A549 (cell line): Measurements from ENCODE around the gene MAPK9. TPM values are rescaled to one million over a fixed set of nuclear protein-coding genes. Genes with fewer than 3 reads are reported as not detected.
"Not testable (repeated sequence)": the region's sequence is repeated elsewhere in the genome, so short reads cannot be mapped to it uniquely, and the experiment has no call there.

Experiments
- ATAC-seq, 2 experiments: fragments of 200-7000 bp in 1 of 2; fragments of >200 bp in 1 of 2; cut with Nextera tagmentation in 1 of 2; cut with Tn5 transposase in 1 of 2; 3 replicates each; pipeline versions ENCODE4 v1.8.0 to v1.9.1; 2018 to 2020; ENCODE audit warnings: mild to moderate bottlenecking in 1 of 2, moderate library complexity in 1 of 2
- CTCF ChIA-PET: fragments of 300-600 bp; sonication (Branson Sonifier 250); formaldehyde crosslinking; extraction: SDS; loops from one replicate; lab custom pipeline; 2021; ENCODE audit warnings: antibody characterized with exemption, inconsistent platforms; lab: Yijun Ruan, JAX
- POLR2A ChIA-PET: fragments of 350-600 bp; formaldehyde crosslinking; extraction: SDS; loops from one replicate; lab custom pipeline; 2021; ENCODE audit warnings: antibody characterized with exemption, inconsistent platforms; lab: Yijun Ruan, JAX
- DNase-seq, 2 experiments: peaks; one replicate each; pipeline versions ENCODE4 v3.0.0 to v3.0.0-alpha.2; 2011 to 2016; ENCODE audit warnings: low read depth in 1 of 2, low spot score in 1 of 2
- FAIRE-seq: peaks from 2 replicates; lab custom pipeline; 2011; peaks lifted over from hg19 to GRCh38; lab: Jason Lieb, UNC
- H3K27ac ChIP-seq, 2 experiments: fragments of >200 bp; sonication (Bioruptor Twin); formaldehyde crosslinking; 3 replicates each; pipeline ENCODE4 v1.5.1; 2016 to 2017
- H3K4me1 ChIP-seq: fragments of >200 bp; sonication (Bioruptor Twin); formaldehyde crosslinking; 3 replicates; pipeline ENCODE4 v1.6.1; 2016
- H3K4me2 ChIP-seq: fragments of >200 bp; sonication (Bioruptor Twin); formaldehyde crosslinking; 3 replicates; pipeline ENCODE4 v1.6.1; 2016
- H3K4me3 ChIP-seq: fragments of >200 bp; sonication (Bioruptor Twin); formaldehyde crosslinking; 3 replicates; pipeline ENCODE4 v1.5.1; 2016
- H3K9me3 ChIP-seq: fragments of >200 bp; sonication (Bioruptor Twin); formaldehyde crosslinking; 3 replicates; pipeline ENCODE4 v1.6.1; 2016
- CBX8 ChIP-seq: fragments of 200-600 bp; sonication (generic); IDR thresholded peaks from 2 replicates; pipeline ENCODE4 v1.6.1; 2016
- CHD2 ChIP-seq: fragments of 150-350 bp; IDR thresholded peaks from 2 replicates; pipeline ENCODE4 v1.6.1; 2014; ENCODE audit warnings: low read length; ENCODE audit not compliant: partially characterized antibody
- CHD4 ChIP-seq: fragments of 200-600 bp; sonication (generic); IDR thresholded peaks from 2 replicates; pipeline ENCODE4 v1.6.1; 2016; ENCODE audit warnings: antibody characterized with exemption, mild to moderate bottlenecking, borderline replicate concordance
- FOXS1 ChIP-seq: fragments of 250-450 bp; sonication (Bioruptor Pico); IDR thresholded peaks from 2 replicates; pipeline ENCODE4 v1.5.0; 2020; ENCODE audit warnings: mild to moderate bottlenecking, moderate library complexity
- GATA3 ChIP-seq: IDR thresholded peaks from 2 replicates; pipeline ENCODE4 v1.6.1; 2012; ENCODE audit warnings: borderline replicate concordance
- HOXB5 ChIP-seq: fragments of 250-450 bp; sonication (Bioruptor Pico); IDR thresholded peaks from 2 replicates; pipeline ENCODE4 v1.5.0; 2020; ENCODE audit warnings: mild to moderate bottlenecking, moderate library complexity
- JUNB ChIP-seq: fragments of >200 bp; sonication (Bioruptor Twin); formaldehyde crosslinking; IDR thresholded peaks from 2 replicates; pipeline ENCODE4 v1.6.1; 2016
- MAFK ChIP-seq: fragments of 450-650 bp; IDR thresholded peaks from 2 replicates; pipeline ENCODE4 v1.6.1; 2014; ENCODE audit not compliant: partially characterized antibody
- MYC ChIP-seq: IDR thresholded peaks from 2 replicates; pipeline ENCODE4 v1.6.1; 2012; ENCODE audit warnings: mild to moderate bottlenecking, inconsistent platforms, low read length, improper control_type of control experiment, borderline replicate concordance
- NPAS2 ChIP-seq: fragments of 250-450 bp; sonication (Bioruptor Pico); IDR thresholded peaks from 2 replicates; pipeline ENCODE4 v1.8.0; 2022; ENCODE audit warnings: mild to moderate bottlenecking, moderate library complexity, borderline replicate concordance
- NR3C1 ChIP-seq: fragments of >200 bp; sonication (Bioruptor Twin); formaldehyde crosslinking; IDR thresholded peaks from 3 replicates; pipeline ENCODE4 v1.6.1; 2017
- POLR2AphosphoS2 ChIP-seq: conservative IDR thresholded peaks from 2 replicates; pipeline ENCODE4 v1.6.1; 2012; ENCODE audit warnings: low read length, improper control_type of control experiment, inconsistent platforms
- RAD21 ChIP-seq, 2 experiments: fragments of >200 bp in 1 of 2; sonication (Bioruptor Twin) in 1 of 2; formaldehyde crosslinking in 1 of 2; IDR thresholded peaks in 1 of 2; conservative IDR thresholded peaks in 1 of 2; 2 replicates in 1 of 2; 3 replicates in 1 of 2; pipeline ENCODE4 v1.6.1; 2012 to 2018; ENCODE audit warnings: inconsistent platforms in 1 of 2
- RARB ChIP-seq: fragments of 250-450 bp; sonication (Bioruptor Pico); IDR thresholded peaks from 2 replicates; pipeline ENCODE4 v1.8.0; 2021; ENCODE audit warnings: mild to moderate bottlenecking, moderate library complexity
- RCOR1 ChIP-seq: fragments of 150-350 bp; IDR thresholded peaks from 2 replicates; pipeline ENCODE4 v1.6.1; 2014; ENCODE audit warnings: antibody characterized with exemption, low read length, low read depth
- RFX5 ChIP-seq: fragments of 450-650 bp; IDR thresholded peaks from 2 replicates; pipeline ENCODE4 v1.7.1; 2014; ENCODE audit warnings: antibody characterized with exemption, mild to moderate bottlenecking, moderate library complexity
- RNF2 ChIP-seq: fragments of 200-600 bp; sonication (generic); IDR thresholded peaks from 2 replicates; pipeline ENCODE4 v1.6.1; 2016; ENCODE audit warnings: low read depth, mild to moderate bottlenecking, antibody characterized with exemption, moderate library complexity, borderline replicate concordance
- SREBF2 ChIP-seq: fragments of 450-650 bp; IDR thresholded peaks from 2 replicates; pipeline ENCODE4 v1.6.1; 2014; ENCODE audit warnings: mild to moderate bottlenecking, moderate library complexity
- WGBS: methylation state at CpG from one replicate; pipeline ENCODE4 v1.1.6; 2017; ENCODE audit errors: missing lambda C conversion rate; 5-methylcytosine and 5-hydroxymethylcytosine counted together
- polyA plus RNA-seq, 4 experiments: library from polyadenylated mRNA; depleted of rRNA in 3 of 4; stranded (reverse); fragments of >200 nt; fragmentation: RNase III in 1 of 4; extraction: RNeasy Plus Mini Kit Qiagen cat#74134 plus additional on column Dnase treatment in 1 of 4; gene quantifications; 2 replicates in 3 of 4; 3 replicates in 1 of 4; pipeline ENCODE4 v1.2.3, GENCODE V29; 2011 to 2017
- TF ChIP-seq, protein P1 (sequence below): IDR thresholded peaks from 2 replicates; pipeline ENCODE4 v1.6.1; 2012
- TF ChIP-seq, protein P2 (sequence below): IDR thresholded peaks from 2 replicates; pipeline ENCODE4 v1.6.1; 2012; ENCODE audit warnings: low read depth, borderline replicate concordance
- TF ChIP-seq, protein P3 (sequence below): IDR thresholded peaks from 2 replicates; pipeline ENCODE4 v1.6.1; 2012
- TF ChIP-seq, protein P4 (sequence below): fragments of 150-350 bp; IDR thresholded peaks from 2 replicates; pipeline ENCODE4 v1.6.1; 2014; ENCODE audit warnings: low read depth, mild to moderate bottlenecking, low read length

MAPK9 gene
- polyA plus RNA-seq, 2 of the 4 experiments (the other 2 are of a cell fraction), result 36.6 to 66.9 TPM

DNA sequence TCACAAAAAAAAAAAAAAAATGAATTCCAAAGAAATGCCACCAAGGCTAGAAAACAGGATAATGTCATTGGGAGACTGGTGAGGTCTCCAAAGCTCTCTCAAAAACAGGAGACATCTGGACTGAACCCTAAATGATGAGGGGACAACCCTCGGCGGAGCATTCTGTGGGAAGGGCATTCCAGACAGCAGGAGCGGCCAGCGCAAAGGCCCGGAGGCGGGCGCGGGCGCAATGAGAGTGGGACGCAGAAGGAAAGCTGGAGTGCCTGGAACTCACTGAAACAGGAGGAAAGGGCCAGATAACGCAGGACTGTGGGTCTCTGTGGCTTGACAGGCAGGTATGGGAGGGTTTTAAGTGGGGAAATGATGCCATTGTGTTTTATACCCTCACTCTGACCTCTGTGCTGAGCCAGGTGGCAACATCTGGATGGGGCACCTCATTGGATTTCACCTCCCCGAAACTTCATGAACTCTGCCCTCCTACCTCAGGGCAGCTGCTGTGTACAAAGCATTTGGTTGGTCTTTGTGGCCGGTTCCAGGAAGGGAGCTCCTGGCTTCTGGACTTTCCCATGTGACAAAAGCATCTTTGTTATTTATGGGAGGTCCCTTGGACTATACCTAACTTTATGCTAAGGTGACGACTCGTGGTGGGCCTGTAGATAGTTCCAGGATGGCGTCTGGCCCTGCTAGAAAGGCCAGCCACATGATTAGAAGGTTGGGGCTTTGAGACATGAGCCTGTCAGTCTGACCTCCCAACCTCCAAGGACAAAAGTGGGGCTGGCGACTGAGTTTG lies 11.5 kb upstream of the MAPK9 start (continued):
- TF ChIP-seq MAFK (no peak), MYC (no peak), NPAS2 (CRISPR knock-in tag) (no peak)

DNA sequence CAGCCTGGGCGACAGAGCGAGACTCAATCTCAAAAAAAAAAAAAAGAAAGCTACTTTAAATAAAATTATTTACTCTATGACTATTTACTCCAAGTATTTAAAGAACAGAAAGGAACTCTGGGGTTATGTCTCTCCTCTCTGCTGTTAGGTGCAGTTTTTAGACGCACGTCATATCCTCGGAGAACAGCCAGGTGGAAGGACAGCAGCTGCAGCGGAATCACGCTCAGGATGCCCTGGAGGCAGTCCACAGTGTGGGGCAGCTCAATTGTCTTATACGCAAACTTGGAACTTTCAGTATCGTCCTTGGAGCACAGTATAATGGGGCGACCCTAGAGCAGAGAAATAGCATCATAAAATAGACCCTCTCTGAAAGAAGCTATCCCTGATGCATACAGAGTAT lies 10.4 kb upstream of the MAPK9 start:
- H3K4me3 ChIP-seq, result no peak overlapping the region
- H3K4me2 ChIP-seq, result no peak overlapping the region
- no peak for TF ChIP-seq NR3C1
- no peak for TF ChIP-seq NPAS2 (CRISPR knock-in tag)
- TF ChIP-seq FOXS1 (CRISPR knock-in tag), result no peak
- ATAC-seq (no peak), FAIRE-seq (no peak), DNase-seq (no peak)
- no peak overlapping the region for H3K27ac ChIP-seq
- POLR2A ChIA-PET, result no interaction called here
- no peaks in the 10 kb centered on the region for H3K9me3 ChIP-seq
- CTCF ChIA-PET, result interaction anchor here (1.7 to 8.6 kb wide), 5 partner anchors 8 to 169 kb away, joined by 4 to 81 read pairs (median 33); no protein-coding TSS in a partner anchor
- 91% methylated on average over 10 of the region's 10 CpGs for WGBS
- H3K4me1 ChIP-seq, result no peaks in the 10 kb centered on the region

DNA sequence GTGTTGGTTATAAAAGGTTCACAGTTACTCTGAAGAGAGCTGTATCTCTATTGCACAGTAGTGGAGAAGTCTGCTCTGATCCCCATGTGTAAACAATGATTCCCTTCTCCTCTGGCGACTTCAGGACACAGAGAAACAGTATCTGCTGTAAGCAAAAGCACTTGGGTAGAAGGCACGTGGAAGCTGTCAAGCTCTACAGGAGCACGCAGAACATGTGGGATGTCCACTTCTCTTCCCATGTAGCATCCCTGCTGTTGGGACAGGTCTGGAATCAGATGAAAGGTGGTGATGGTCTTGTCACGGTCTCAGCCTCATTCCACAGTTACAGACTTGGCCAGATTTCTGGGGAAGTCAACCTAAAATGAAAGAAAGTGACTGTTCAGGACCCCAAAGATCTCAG lies 9.4 kb upstream of the MAPK9 start:
- DNase-seq, result no peak
- Histone ChIP-seq H3K4me3 (no peak overlapping the region), H3K9me3 (no peaks in the 10 kb centered on the region), H3K4me2 (no peak overlapping the region), H3K27ac (no peak overlapping the region), H3K4me1 (no peaks in the 10 kb centered on the region)
- FAIRE-seq, result no peak
- WGBS, result 78% methylated on average over 4 of the region's 4 CpGs
- TF ChIP-seq, protein P1, sequence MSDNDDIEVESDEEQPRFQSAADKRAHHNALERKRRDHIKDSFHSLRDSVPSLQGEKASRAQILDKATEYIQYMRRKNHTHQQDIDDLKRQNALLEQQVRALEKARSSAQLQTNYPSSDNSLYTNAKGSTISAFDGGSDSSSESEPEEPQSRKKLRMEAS, result no peak
- TF ChIP-seq, protein P2, sequence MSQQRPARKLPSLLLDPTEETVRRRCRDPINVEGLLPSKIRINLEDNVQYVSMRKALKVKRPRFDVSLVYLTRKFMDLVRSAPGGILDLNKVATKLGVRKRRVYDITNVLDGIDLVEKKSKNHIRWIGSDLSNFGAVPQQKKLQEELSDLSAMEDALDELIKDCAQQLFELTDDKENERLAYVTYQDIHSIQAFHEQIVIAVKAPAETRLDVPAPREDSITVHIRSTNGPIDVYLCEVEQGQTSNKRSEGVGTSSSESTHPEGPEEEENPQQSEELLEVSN, result no peak
- TF ChIP-seq, protein P3, sequence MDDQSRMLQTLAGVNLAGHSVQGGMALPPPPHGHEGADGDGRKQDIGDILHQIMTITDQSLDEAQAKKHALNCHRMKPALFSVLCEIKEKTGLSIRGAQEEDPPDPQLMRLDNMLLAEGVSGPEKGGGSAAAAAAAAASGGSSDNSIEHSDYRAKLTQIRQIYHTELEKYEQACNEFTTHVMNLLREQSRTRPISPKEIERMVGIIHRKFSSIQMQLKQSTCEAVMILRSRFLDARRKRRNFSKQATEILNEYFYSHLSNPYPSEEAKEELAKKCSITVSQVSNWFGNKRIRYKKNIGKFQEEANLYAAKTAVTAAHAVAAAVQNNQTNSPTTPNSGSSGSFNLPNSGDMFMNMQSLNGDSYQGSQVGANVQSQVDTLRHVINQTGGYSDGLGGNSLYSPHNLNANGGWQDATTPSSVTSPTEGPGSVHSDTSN, result no peak
- TF ChIP-seq CBX8 (no peak), CHD4 (no peak), CHD2 (no peak), SREBF2 (no peak), RAD21 (conservative IDR thresholded peaks at IDR 0.05 in 1 of 2, IDR thresholded peaks at IDR 0.05 in 1 of 2) (no peak), GATA3 (no peak), HOXB5 (CRISPR knock-in tag) (no peak), RCOR1 (no peak), POLR2AphosphoS2 (no peak), RFX5 (no peak), RARB (CRISPR knock-in tag) (no peak)
- CTCF ChIA-PET, result interaction anchor here (3.2 to 7.3 kb wide), 2 partner anchors 14 to 27 kb away, joined by 18 to 65 read pairs; no protein-coding TSS in a partner anchor
- POLR2A ChIA-PET, result no interaction called here
- ATAC-seq, result no peak

DNA sequence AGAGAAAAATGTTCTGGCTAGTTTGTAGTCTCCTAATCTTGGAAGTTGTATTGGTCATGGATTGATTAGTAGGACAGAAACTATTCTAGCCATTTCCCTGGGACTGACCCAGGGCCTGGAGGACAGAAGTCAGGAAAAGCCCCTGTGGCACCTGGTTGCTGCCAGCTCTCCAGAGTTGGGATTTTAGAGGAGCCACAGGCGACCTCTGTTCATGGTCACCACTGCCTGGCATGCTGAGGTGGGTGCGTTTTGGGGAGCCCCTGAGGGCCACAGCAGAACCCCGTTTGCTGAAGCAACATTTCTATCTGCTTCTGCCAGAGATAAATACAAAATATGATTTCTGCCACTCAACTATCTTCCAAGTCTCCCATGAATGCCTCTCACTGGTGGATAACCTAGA lies 7.6 kb upstream of the MAPK9 start:
- TF ChIP-seq JUNB (no peak), POLR2AphosphoS2 (no peak), RNF2 (no peak)
- TF ChIP-seq, protein P4, sequence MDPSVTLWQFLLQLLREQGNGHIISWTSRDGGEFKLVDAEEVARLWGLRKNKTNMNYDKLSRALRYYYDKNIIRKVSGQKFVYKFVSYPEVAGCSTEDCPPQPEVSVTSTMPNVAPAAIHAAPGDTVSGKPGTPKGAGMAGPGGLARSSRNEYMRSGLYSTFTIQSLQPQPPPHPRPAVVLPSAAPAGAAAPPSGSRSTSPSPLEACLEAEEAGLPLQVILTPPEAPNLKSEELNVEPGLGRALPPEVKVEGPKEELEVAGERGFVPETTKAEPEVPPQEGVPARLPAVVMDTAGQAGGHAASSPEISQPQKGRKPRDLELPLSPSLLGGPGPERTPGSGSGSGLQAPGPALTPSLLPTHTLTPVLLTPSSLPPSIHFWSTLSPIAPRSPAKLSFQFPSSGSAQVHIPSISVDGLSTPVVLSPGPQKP, result no peak
- no peak for FAIRE-seq
- 47% methylated on average over 3 of the region's 3 CpGs for WGBS
- ChIA-PET CTCF (interaction anchor here (1.0 to 3.2 kb wide), 3 partner anchors 13 to 171 kb away, joined by 3 to 18 read pairs (median 3); no protein-coding TSS in a partner anchor), POLR2A (no interaction called here)
- DNase-seq, result no peak
- H3K4me2 ChIP-seq, result no peak overlapping the region
- H3K4me3 ChIP-seq, result no peak overlapping the region
- no peak overlapping the region for H3K27ac ChIP-seq
- no peak for ATAC-seq
- H3K9me3 ChIP-seq, result no peaks in the 10 kb centered on the region
- H3K4me1 ChIP-seq, result no peaks in the 10 kb centered on the region

DNA sequence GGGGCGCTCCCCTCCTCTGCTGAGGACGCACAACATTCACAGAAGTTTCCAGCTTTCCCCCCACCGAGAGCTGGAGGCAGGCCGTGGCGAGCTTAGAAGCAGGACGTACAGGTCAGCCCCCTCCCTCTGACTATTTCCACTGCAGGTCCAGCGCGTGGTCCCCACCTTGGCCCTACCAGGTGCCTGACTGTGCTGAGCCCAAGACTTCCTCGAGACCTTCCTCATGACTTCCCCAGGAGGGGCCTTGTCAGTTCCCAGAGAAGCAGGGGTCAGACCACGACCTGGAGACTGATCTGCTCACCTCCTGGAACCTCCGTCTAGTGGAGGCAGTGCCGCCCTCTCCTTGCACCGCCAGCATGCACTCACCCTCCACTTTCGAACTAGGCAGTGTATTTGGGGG lies 7.1 kb upstream of the MAPK9 start:
- H3K4me3 ChIP-seq, H3K4me2 ChIP-seq, ATAC-seq, H3K4me1 ChIP-seq, H3K9me3 ChIP-seq, FAIRE-seq, DNase-seq, POLR2A ChIA-PET, H3K27ac ChIP-seq: not testable (repeated sequence)
- 86% methylated on average over 14 of the region's 14 CpGs for WGBS
- CTCF ChIA-PET, result interaction anchor here (1.0 to 10.0 kb wide), 2 partner anchors 171 to 175 kb away, joined by 3 to 344 read pairs; no protein-coding TSS in a partner anchor
